ENCODE measurements around the gene BCAS3. TPM values are rescaled to one million over a fixed set of nuclear protein-coding genes. Genes with fewer than 3 reads are reported as not detected.

BCAS3 gene
- total RNA-seq, 4 donors from 2014 or later: 13.0 to 27.8 (median 20.7) TPM

- no peaks in the 10 kb centered on the region for H3K9me3 ChIP-seq
- intact Hi-C loops (cut with DNase I): no loop called here
- peaks cover 0 to 8% (median 0%) of the 10 kb centered on the region in 3 donors for H3K36me3 ChIP-seq
- TF ChIP-seq POLR2A (IDR thresholded peaks at IDR 0.05): no peak
- TF ChIP-seq CTCF (IDR thresholded peaks at IDR 0.05): no peak
- no peak for DNase-seq
- no peaks in the 10 kb centered on the region for H3K27me3 ChIP-seq
- no peak overlapping the region for H3K4me3 ChIP-seq
- no peak overlapping the region for H3K27ac ChIP-seq
- WGBS, 2 donors: 81 to 87% methylated on average over 1 of the region's 1 CpG
- H3K4me1 ChIP-seq: no peaks in the 10 kb centered on the region
Measured at GRCh38 chr17:61167075-61167474, 489.4 kb downstream of the BCAS3 start.

- Histone ChIP-seq H3K27ac (no peak overlapping the region), H3K4me1 (no peaks in the 10 kb centered on the region), H3K4me3 (no peak overlapping the region), H3K36me3 (peaks cover 0 to 10% (median 0%) of the 10 kb centered on the region in 3 donors), H3K9me3 (no peaks in the 10 kb centered on the region), H3K27me3 (no peaks in the 10 kb centered on the region)
- no peak for DNase-seq
- TF ChIP-seq CTCF (IDR thresholded peaks at IDR 0.05) (no peak), POLR2A (IDR thresholded peaks at IDR 0.05) (no peak)
- intact Hi-C loops (cut with DNase I): no loop called here
- WGBS, 2 donors: 33 to 54% methylated on average over 2 of the region's 2 CpGs
Measured at GRCh38 chr17:61168506-61168905, 490.9 kb downstream of the BCAS3 start.

DNA sequence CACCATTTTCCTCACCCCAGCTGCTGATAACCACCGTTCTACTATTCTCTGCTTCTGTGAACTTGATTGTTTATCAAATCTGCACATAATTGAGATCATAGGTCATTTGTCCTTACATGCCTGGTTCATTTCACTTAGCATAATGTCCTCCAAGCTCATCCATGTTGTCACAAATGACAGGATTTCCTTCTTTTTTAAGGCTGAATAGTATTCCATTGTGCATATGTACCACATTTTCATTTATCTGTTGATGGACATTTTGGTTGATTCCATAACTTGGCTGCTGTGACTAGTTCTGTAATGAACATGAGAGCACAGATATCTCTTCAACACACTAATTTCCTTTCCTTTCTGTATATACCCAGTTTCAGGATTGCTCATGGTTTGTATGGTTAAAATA lies 496.7 kb downstream of the BCAS3 start:
- DNase-seq: no peak
- Histone ChIP-seq H3K36me3 (peaks cover 0 to 10% (median 0%) of the 10 kb centered on the region in 3 donors), H3K9me3 (no peaks in the 10 kb centered on the region), H3K4me1 (no peaks in the 10 kb centered on the region), H3K27me3 (no peaks in the 10 kb centered on the region), H3K4me3 (no peak overlapping the region), H3K27ac (no peak overlapping the region)
- intact Hi-C loops (cut with DNase I): no loop called here
- TF ChIP-seq CTCF (IDR thresholded peaks at IDR 0.05): no peak
- TF ChIP-seq POLR2A (IDR thresholded peaks at IDR 0.05): no peak
- WGBS, 2 donors: 89 to 95% methylated on average over 1 of the region's 1 CpG

GRCh38 chr17:61175298-61176142 lies 497.9 kb downstream of the BCAS3 start:
- Histone ChIP-seq H3K27me3 (no peaks in the 10 kb centered on the region), H3K27ac (no peak overlapping the region), H3K9me3 (no peaks in the 10 kb centered on the region), H3K4me3 (no peak overlapping the region), H3K36me3 (peaks cover 0 to 10% (median 0%) of the 10 kb centered on the region in 3 donors), H3K4me1 (peaks cover 0 to 3% (median 0%) of the 10 kb centered on the region in 3 donors)
- no peak for TF ChIP-seq CTCF (IDR thresholded peaks at IDR 0.05)
- no peak for TF ChIP-seq POLR2A (IDR thresholded peaks at IDR 0.05)
- intact Hi-C loops (cut with DNase I): no loop called here
- WGBS, 2 donors: 94% methylated on average over 4 of the region's 4 CpGs
- DNase-seq: no peak

- 92 to 95% methylated on average over 2 of the region's 2 CpGs for WGBS, 2 donors
- H3K36me3 ChIP-seq: no peaks in the 10 kb centered on the region
- H3K27ac ChIP-seq: no peak overlapping the region
- H3K27me3 ChIP-seq: no peaks in the 10 kb centered on the region
- H3K9me3 ChIP-seq: no peaks in the 10 kb centered on the region
- intact Hi-C loops (cut with DNase I): no loop called here
- no peak overlapping the region for H3K4me3 ChIP-seq
- no peak for DNase-seq
- peaks cover 0 to 4% (median 0%) of the 10 kb centered on the region in 3 donors for H3K4me1 ChIP-seq
- TF ChIP-seq CTCF (IDR thresholded peaks at IDR 0.05): no peak
- no peak for TF ChIP-seq POLR2A (IDR thresholded peaks at IDR 0.05)
Measured at GRCh38 chr17:61177351-61177750, 499.7 kb downstream of the BCAS3 start.
